KMS-11 (cell line): ENCODE measurements around the gene GATA6.

Experiments used
- H2AFZ ChIP-seq: fragments of 200-600 bp; sonication (generic); 2 replicates; pipeline ENCODE4 v1.6.1; 2016; ENCODE audit warnings: antibody characterized with exemption, mixed run types, low read depth
- H3K27ac ChIP-seq: fragments of 200-600 bp; sonication (generic); 2 replicates; pipeline ENCODE4 v1.6.1; 2016; ENCODE audit warnings: mild to moderate bottlenecking, mixed run types
- H3K27me3 ChIP-seq: fragments of 200-600 bp; sonication (generic); 2 replicates; pipeline ENCODE4 v1.6.1; 2017; ENCODE audit warnings: mild to moderate bottlenecking, low read depth, mixed run types, moderate library complexity; ENCODE audit not compliant: insufficient read depth
- H3K36me3 ChIP-seq: fragments of 200-600 bp; sonication (generic); 2 replicates; pipeline ENCODE4 v1.6.1; 2017; ENCODE audit warnings: mild to moderate bottlenecking, mixed run types; ENCODE audit not compliant: insufficient read depth
- H3K4me1 ChIP-seq: fragments of 200-600 bp; sonication (generic); 2 replicates; pipeline ENCODE4 v1.6.1; 2016; ENCODE audit warnings: mild to moderate bottlenecking, low read depth, mixed run types; ENCODE audit not compliant: poor library complexity, severe bottlenecking
- H3K4me2 ChIP-seq: fragments of 200-600 bp; sonication (generic); 2 replicates; pipeline ENCODE4 v1.7.0; 2016; ENCODE audit warnings: mild to moderate bottlenecking, mixed run types
- H3K4me3 ChIP-seq: fragments of 200-600 bp; sonication (generic); IDR thresholded peaks from 2 replicates; pipeline ENCODE4 v1.6.1; 2017; ENCODE audit warnings: low read depth, low read length, mixed read lengths; ENCODE audit not compliant: insufficient read depth
- H3K79me2 ChIP-seq: fragments of 200-600 bp; sonication (generic); 2 replicates; pipeline ENCODE4 v1.6.1; 2016; ENCODE audit warnings: low read depth, mixed run types; ENCODE audit not compliant: insufficient read depth
- H3K9ac ChIP-seq: fragments of 200-600 bp; sonication (generic); 2 replicates; pipeline ENCODE4 v1.6.1; 2016; ENCODE audit warnings: mild to moderate bottlenecking, mixed run types
- H4K20me1 ChIP-seq: fragments of 200-600 bp; sonication (generic); 2 replicates; pipeline ENCODE4 v1.6.1; 2016; ENCODE audit warnings: mild to moderate bottlenecking, mixed run types; ENCODE audit not compliant: insufficient read depth
- TF ChIP-seq, protein P1 (sequence below): fragments of 200-600 bp; sonication (generic); conservative IDR thresholded peaks from 2 replicates; pipeline ENCODE4 v1.6.1; 2017; ENCODE audit warnings: low read depth, mild to moderate bottlenecking, antibody characterized with exemption, low read length, moderate library complexity, mixed read lengths

The GATA6 gene

DNA sequence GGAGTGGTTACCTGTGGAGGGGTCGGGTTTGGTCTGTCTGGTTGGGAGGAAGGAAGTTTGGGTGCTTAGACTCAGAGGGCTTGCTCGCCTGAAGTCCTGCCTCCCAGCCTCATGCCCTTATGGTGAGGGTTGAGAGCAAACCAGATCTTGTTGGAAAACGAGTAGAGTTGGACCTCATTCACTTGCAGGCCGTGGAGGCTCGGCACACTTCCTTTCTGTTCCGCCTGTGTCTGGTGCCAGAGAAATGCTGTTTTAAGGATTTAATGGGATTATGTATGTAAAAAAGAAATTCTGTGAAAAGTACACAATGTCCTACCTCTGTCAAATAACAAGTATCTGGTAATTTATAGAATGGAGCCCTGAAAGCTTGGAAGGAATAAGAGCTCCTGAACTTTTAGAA lies 29.6 kb downstream of the GATA6 start:
- H2AFZ ChIP-seq = no peak overlapping the region

DNA sequence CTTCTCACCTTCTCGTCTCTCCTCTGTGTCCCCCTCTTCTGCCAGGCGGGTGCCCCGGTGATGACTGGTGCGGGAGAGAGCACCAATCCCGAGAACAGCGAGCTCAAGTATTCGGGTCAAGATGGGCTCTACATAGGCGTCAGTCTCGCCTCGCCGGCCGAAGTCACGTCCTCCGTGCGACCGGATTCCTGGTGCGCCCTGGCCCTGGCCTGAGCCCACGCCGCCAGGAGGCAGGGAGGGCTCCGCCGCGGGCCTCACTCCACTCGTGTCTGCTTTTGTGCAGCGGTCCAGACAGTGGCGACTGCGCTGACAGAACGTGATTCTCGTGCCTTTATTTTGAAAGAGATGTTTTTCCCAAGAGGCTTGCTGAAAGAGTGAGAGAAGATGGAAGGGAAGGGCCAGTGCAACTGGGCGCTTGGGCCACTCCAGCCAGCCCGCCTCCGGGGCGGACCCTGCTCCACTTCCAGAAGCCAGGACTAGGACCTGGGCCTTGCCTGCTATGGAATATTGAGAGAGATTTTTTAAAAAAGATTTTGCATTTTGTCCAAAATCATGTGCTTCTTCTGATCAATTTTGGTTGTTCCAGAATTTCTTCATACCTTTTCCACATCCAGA lies 31.3 kb downstream of the GATA6 start:
- no peak overlapping the region for H3K27ac ChIP-seq
- H2AFZ ChIP-seq = no peak overlapping the region
- no peaks in the 10 kb centered on the region for H4K20me1 ChIP-seq
- no peak overlapping the region for H3K9ac ChIP-seq
- no peaks in the 10 kb centered on the region for H3K79me2 ChIP-seq
- no peaks in the 10 kb centered on the region for H3K36me3 ChIP-seq
- H3K4me3 ChIP-seq = no peak overlapping the region
- no peaks in the 10 kb centered on the region for H3K27me3 ChIP-seq
- TF ChIP-seq, protein P1, sequence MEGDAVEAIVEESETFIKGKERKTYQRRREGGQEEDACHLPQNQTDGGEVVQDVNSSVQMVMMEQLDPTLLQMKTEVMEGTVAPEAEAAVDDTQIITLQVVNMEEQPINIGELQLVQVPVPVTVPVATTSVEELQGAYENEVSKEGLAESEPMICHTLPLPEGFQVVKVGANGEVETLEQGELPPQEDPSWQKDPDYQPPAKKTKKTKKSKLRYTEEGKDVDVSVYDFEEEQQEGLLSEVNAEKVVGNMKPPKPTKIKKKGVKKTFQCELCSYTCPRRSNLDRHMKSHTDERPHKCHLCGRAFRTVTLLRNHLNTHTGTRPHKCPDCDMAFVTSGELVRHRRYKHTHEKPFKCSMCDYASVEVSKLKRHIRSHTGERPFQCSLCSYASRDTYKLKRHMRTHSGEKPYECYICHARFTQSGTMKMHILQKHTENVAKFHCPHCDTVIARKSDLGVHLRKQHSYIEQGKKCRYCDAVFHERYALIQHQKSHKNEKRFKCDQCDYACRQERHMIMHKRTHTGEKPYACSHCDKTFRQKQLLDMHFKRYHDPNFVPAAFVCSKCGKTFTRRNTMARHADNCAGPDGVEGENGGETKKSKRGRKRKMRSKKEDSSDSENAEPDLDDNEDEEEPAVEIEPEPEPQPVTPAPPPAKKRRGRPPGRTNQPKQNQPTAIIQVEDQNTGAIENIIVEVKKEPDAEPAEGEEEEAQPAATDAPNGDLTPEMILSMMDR = no peak
- H3K4me2 ChIP-seq = no peak overlapping the region
- H3K4me1 ChIP-seq = no peaks in the 10 kb centered on the region

More for the DNA sequence above, 29.6 kb downstream of the GATA6 start:
- no peaks in the 10 kb centered on the region for H3K36me3 ChIP-seq
- no peaks in the 10 kb centered on the region for H3K79me2 ChIP-seq
- H3K4me2 ChIP-seq = no peak overlapping the region
- no peak overlapping the region for H3K9ac ChIP-seq
- TF ChIP-seq, protein P1 = no peak
- H3K27me3 ChIP-seq = no peaks in the 10 kb centered on the region
- H3K4me1 ChIP-seq = no peaks in the 10 kb centered on the region
- no peak overlapping the region for H3K4me3 ChIP-seq
- no peak overlapping the region for H3K27ac ChIP-seq
- H4K20me1 ChIP-seq = no peaks in the 10 kb centered on the region

DNA sequence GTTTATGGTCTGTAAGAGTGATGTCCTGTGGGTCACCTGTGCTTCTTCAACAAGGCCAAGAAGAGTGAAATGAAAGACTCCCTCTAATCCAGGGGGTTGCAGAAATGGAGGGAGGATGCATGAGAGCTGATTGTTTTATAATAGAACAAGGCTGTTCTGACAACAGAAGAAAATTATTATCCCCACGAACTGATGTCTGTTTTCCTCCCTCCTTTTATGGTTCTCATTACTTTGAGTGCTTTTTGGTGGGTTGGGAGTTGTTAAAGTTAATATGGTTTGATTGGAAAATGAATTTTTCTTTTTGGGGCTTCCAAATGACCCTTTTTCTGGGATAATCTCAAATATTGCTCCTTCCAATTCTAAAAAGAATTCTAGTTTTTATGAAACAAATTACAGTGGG lies 33.6 kb downstream of the GATA6 start:
- no peaks in the 10 kb centered on the region for H3K79me2 ChIP-seq
- no peaks in the 10 kb centered on the region for H3K4me1 ChIP-seq
- H3K9ac ChIP-seq = no peak overlapping the region
- no peak overlapping the region for H3K4me2 ChIP-seq
- H3K36me3 ChIP-seq = no peaks in the 10 kb centered on the region
- no peak overlapping the region for H3K4me3 ChIP-seq
- no peaks in the 10 kb centered on the region for H3K27me3 ChIP-seq
- no peak overlapping the region for H2AFZ ChIP-seq
- TF ChIP-seq, protein P1 = no peak
- H4K20me1 ChIP-seq = no peaks in the 10 kb centered on the region
- H3K27ac ChIP-seq = no peak overlapping the region

DNA sequence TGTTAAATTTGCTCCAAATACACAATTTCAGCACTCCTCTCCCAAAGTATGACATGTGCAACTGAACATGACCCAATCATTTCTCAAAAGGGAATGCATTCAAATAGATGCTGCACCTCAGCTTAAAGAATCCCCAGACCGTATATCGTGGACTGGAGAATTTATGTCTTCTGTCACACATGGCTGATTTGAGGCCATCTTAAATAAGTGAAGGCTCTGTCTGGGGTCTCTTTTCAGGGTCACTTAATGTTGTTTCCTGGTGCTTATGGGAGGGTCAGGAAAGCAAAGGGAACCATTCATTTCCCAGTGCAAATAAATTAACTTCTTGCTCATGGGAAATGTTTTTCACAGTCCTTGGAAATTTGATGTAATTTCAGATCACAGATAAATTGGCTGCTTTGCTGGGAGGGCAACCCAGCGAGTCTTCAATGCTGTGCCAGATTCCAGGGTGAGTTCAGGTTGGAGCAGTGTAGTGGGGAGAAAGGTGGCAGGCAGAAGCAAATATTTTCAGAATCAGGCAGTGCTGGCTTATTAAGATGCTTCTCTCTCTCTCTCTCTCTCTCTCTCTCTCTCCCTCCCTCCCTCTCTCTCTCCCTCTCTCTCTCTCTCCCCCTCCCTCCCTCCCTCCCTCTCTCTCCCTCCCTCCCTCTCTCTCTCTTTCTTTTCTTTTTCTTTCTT lies 34.3 kb downstream of the GATA6 start:
- TF ChIP-seq, protein P1 = no peak
- Histone ChIP-seq H4K20me1 (no peaks in the 10 kb centered on the region), H3K4me2 (no peak overlapping the region), H3K36me3 (no peaks in the 10 kb centered on the region), H2AFZ (no peak overlapping the region), H3K4me1 (no peaks in the 10 kb centered on the region), H3K9ac (no peak overlapping the region), H3K27me3 (no peaks in the 10 kb centered on the region), H3K4me3 (no peak overlapping the region), H3K27ac (no peak overlapping the region), H3K79me2 (no peaks in the 10 kb centered on the region)
